Measurements from ENCODE around the gene AHCTF1.
"Not testable (repeated sequence)": the region's sequence is repeated elsewhere in the genome, so short reads cannot be mapped to it uniquely, and the experiment has no call there.

Gene AHCTF1

GRCh38 chr1:246836209-246836966, 95.4 kb downstream of the AHCTF1 start:
- no peak for DNase-seq

GRCh38 chr1:246831543-246831942, 100.2 kb downstream of the AHCTF1 start:
- no peak for DNase-seq

GRCh38 chr1:246828818-246829217, 102.9 kb downstream of the AHCTF1 start:
- DNase-seq: no peak

GRCh38 chr1:246827396-246827795, 104.4 kb downstream of the AHCTF1 start:
- no peak for DNase-seq

- no peak for DNase-seq
Measured at GRCh38 chr1:246825557-246826175, 106.1 kb downstream of the AHCTF1 start.

- no peak for DNase-seq
Measured at GRCh38 chr1:246824541-246824940, 107.2 kb downstream of the AHCTF1 start.

GRCh38 chr1:246822154-246822553, 109.6 kb downstream of the AHCTF1 start:
- DNase-seq: not testable (repeated sequence)

- DNase-seq: no peak
Measured at GRCh38 chr1:246820666-246821065, 111.1 kb downstream of the AHCTF1 start.

GRCh38 chr1:246817778-246818177, 114.0 kb downstream of the AHCTF1 start:
- DNase-seq: not testable (repeated sequence)

GRCh38 chr1:246815693-246816270, 116.0 kb downstream of the AHCTF1 start:
- DNase-seq: no peak

GRCh38 chr1:246814890-246815289, 116.9 kb downstream of the AHCTF1 start:
- DNase-seq: no peak

- DNase-seq: not testable (repeated sequence)
Measured at GRCh38 chr1:246813325-246813724, 118.4 kb downstream of the AHCTF1 start.

- no peak for DNase-seq
Measured at GRCh38 chr1:246811985-246812384, 119.8 kb downstream of the AHCTF1 start.

GRCh38 chr1:246809473-246809872, 122.3 kb downstream of the AHCTF1 start:
- no peak for DNase-seq

- DNase-seq: no peak
Measured at GRCh38 chr1:246805135-246805716, 126.5 kb downstream of the AHCTF1 start.

- DNase-seq: no peak
Measured at GRCh38 chr1:246803883-246804282, 127.9 kb downstream of the AHCTF1 start.

GRCh38 chr1:246803373-246803772, 128.4 kb downstream of the AHCTF1 start:
- DNase-seq: no peak

GRCh38 chr1:246801241-246802020, 130.3 kb downstream of the AHCTF1 start:
- no peak for DNase-seq

GRCh38 chr1:246800756-246801155, 131.0 kb downstream of the AHCTF1 start:
- no peak for DNase-seq

GRCh38 chr1:246800356-246800755, 131.4 kb downstream of the AHCTF1 start:
- DNase-seq: no peak

- no peak for DNase-seq
Measured at GRCh38 chr1:246798606-246799496, 132.9 kb downstream of the AHCTF1 start.

- no peak for DNase-seq
Measured at GRCh38 chr1:246798107-246798506, 133.6 kb downstream of the AHCTF1 start.

Measured in cerebellar nuclear complex (tissue), 1 donor.